Smooth muscle cell (in vitro differentiated cells): ENCODE data around the gene TIMP1. TPM values are rescaled to one million over a fixed set of nuclear protein-coding genes. Genes with fewer than 3 reads are reported as not detected.

Experiments used
- DNase-seq: peaks from one replicate; lab custom pipeline; 2025; ENCODE audit not compliant: unreplicated experiment; lab: John Stamatoyannopoulos, UW
- H2AFZ ChIP-seq: fragments of 200-600 bp; sonication (generic); 2 replicates; pipeline ENCODE4 v1.6.0; 2016; ENCODE audit warnings: antibody characterized with exemption, low read depth, mild to moderate bottlenecking
- H3F3A ChIP-seq: fragments of 200-600 bp; sonication (generic); 2 replicates; pipeline ENCODE4 v1.6.0; 2017; ENCODE audit warnings: antibody characterized with exemption, low read depth
- H3K27ac ChIP-seq: fragments of 200-600 bp; sonication (generic); 2 replicates; pipeline ENCODE4 v1.5.1; 2016; ENCODE audit warnings: low read depth, mild to moderate bottlenecking
- H3K27me3 ChIP-seq: fragments of 200-600 bp; sonication (generic); 2 replicates; pipeline ENCODE4 v1.6.1; 2016; ENCODE audit warnings: low read depth, mild to moderate bottlenecking
- H3K36me3 ChIP-seq: fragments of 200-600 bp; sonication (generic); 2 replicates; pipeline ENCODE4 v1.5.1; 2016; ENCODE audit warnings: low read depth
- H3K4me1 ChIP-seq: fragments of 200-600 bp; sonication (generic); 2 replicates; pipeline ENCODE4 v1.5.1; 2016; ENCODE audit warnings: low read depth
- H3K4me2 ChIP-seq: fragments of 200-600 bp; sonication (generic); 2 replicates; pipeline ENCODE4 v1.6.0; 2016; ENCODE audit warnings: mild to moderate bottlenecking
- H3K4me3 ChIP-seq: fragments of 200-600 bp; sonication (generic); 2 replicates; pipeline ENCODE4 v1.5.1; 2016; ENCODE audit warnings: mild to moderate bottlenecking
- H3K79me2 ChIP-seq: fragments of 200-600 bp; sonication (generic); 2 replicates; pipeline ENCODE4 v1.6.0; 2016; ENCODE audit warnings: low read depth, mild to moderate bottlenecking
- H3K9ac ChIP-seq: fragments of 200-600 bp; sonication (generic); 2 replicates; pipeline ENCODE4 v1.6.0; 2016; ENCODE audit warnings: low read depth
- H3K9me3 ChIP-seq: fragments of 200-600 bp; sonication (generic); replicated peaks from 2 replicates; pipeline ENCODE4 v1.5.1; 2016; ENCODE audit warnings: low read depth
- H4K20me1 ChIP-seq: fragments of 200-600 bp; sonication (generic); 2 replicates; pipeline ENCODE4 v1.6.0; 2016; ENCODE audit warnings: low read depth
- CTCF ChIP-seq: fragments of 200-600 bp; sonication (generic); IDR thresholded peaks from 2 replicates; pipeline ENCODE4 v1.5.1; 2017; ENCODE audit warnings: borderline replicate concordance, mild to moderate bottlenecking, antibody characterized with exemption; ENCODE audit not compliant: insufficient read depth, poor library complexity, severe bottlenecking
- WGBS: methylation state at CpG from one replicate; pipeline ENCODE4 v1.1.7; 2016; ENCODE audit warnings: low lambda C conversion rate; 5-methylcytosine and 5-hydroxymethylcytosine counted together
- polyA plus RNA-seq: library from polyadenylated mRNA; unstranded; fragments of >200 nt; fragmentation: Nextera tagmentation; extraction: Ambion mirVana; gene quantifications from 2 replicates; pipeline ENCODE4 v1.2.1, GENCODE V29; 2016
- total RNA-seq: library from RNA; depleted of rRNA; stranded (reverse); fragments of >200 nt; gene quantifications from 2 replicates; pipeline ENCODE4 v1.2.3, GENCODE V29; 2014

Gene TIMP1
- total and polyA plus RNA-seq, 2 experiments from 2014 or later = 3,796 to 15,830 TPM

- H3K27me3 ChIP-seq = no peaks in the 10 kb centered on the region
- H4K20me1 ChIP-seq = peaks cover 4% of the 10 kb centered on the region
- H3K36me3 ChIP-seq = no peaks in the 10 kb centered on the region
- TF ChIP-seq CTCF = peak; percentile 36
- no peak overlapping the region for H3K4me2 ChIP-seq
- 75% methylated on average over 13 of the region's 13 CpGs for WGBS
- no peaks in the 10 kb centered on the region for H3K4me1 ChIP-seq
- H3K9ac ChIP-seq = no peak overlapping the region
- no peak overlapping the region for H3K27ac ChIP-seq
- H3K79me2 ChIP-seq = peaks cover 5% of the 10 kb centered on the region
- H3F3A ChIP-seq = no peaks in the 10 kb centered on the region
- no peak for DNase-seq
- no peak overlapping the region for H3K4me3 ChIP-seq
- H3K9me3 ChIP-seq = no peaks in the 10 kb centered on the region
- H2AFZ ChIP-seq = no peak overlapping the region
These were observed 19.5 kb upstream of the TIMP1 start for GRCh38 chrX:47562615-47563243.

GRCh38 chrX:47563801-47564315 is 18.4 kb upstream of the TIMP1 start:
- no peak for TF ChIP-seq CTCF
- Histone ChIP-seq H3K27ac (no peak overlapping the region), H3K9me3 (no peaks in the 10 kb centered on the region), H3K4me1 (no peaks in the 10 kb centered on the region), H2AFZ (no peak overlapping the region), H3K4me2 (no peak overlapping the region), H3F3A (no peaks in the 10 kb centered on the region), H3K4me3 (no peak overlapping the region), H3K27me3 (no peaks in the 10 kb centered on the region), H3K79me2 (peaks cover 5% of the 10 kb centered on the region), H4K20me1 (peaks cover 4% of the 10 kb centered on the region), H3K9ac (no peak overlapping the region), H3K36me3 (no peaks in the 10 kb centered on the region)
- WGBS = 64% methylated on average over 8 of the region's 8 CpGs
- DNase-seq = no peak

GRCh38 chrX:47564438-47565085 is 17.7 kb upstream of the TIMP1 start:
- H3K9ac ChIP-seq = no peak overlapping the region
- H3K4me3 ChIP-seq = no peak overlapping the region
- DNase-seq = no peak
- no peak overlapping the region for H2AFZ ChIP-seq
- no peak overlapping the region for H3K27ac ChIP-seq
- H3K27me3 ChIP-seq = no peaks in the 10 kb centered on the region
- H3F3A ChIP-seq = no peaks in the 10 kb centered on the region
- H3K4me1 ChIP-seq = no peaks in the 10 kb centered on the region
- no peaks in the 10 kb centered on the region for H3K9me3 ChIP-seq
- peaks cover 4% of the 10 kb centered on the region for H4K20me1 ChIP-seq
- no peak for TF ChIP-seq CTCF
- peaks cover 5% of the 10 kb centered on the region for H3K79me2 ChIP-seq
- WGBS = 88% methylated on average over 12 of the region's 12 CpGs
- no peaks in the 10 kb centered on the region for H3K36me3 ChIP-seq
- no peak overlapping the region for H3K4me2 ChIP-seq

- 93% methylated on average over 11 of the region's 11 CpGs for WGBS
- peaks cover 4% of the 10 kb centered on the region for H4K20me1 ChIP-seq
- H3K9ac ChIP-seq = no peak overlapping the region
- no peak for TF ChIP-seq CTCF
- no peaks in the 10 kb centered on the region for H3F3A ChIP-seq
- no peaks in the 10 kb centered on the region for H3K9me3 ChIP-seq
- H3K4me2 ChIP-seq = no peak overlapping the region
- H3K4me3 ChIP-seq = no peak overlapping the region
- H2AFZ ChIP-seq = no peak overlapping the region
- H3K4me1 ChIP-seq = no peaks in the 10 kb centered on the region
- no peak for DNase-seq
- H3K36me3 ChIP-seq = no peaks in the 10 kb centered on the region
- no peak overlapping the region for H3K27ac ChIP-seq
- no peaks in the 10 kb centered on the region for H3K27me3 ChIP-seq
- peaks cover 1% of the 10 kb centered on the region for H3K79me2 ChIP-seq
These were observed 15.4 kb upstream of the TIMP1 start for GRCh38 chrX:47566841-47567240.
